Measurements from ENCODE around the gene CCL5.
"Not testable (repeated sequence)": the region's sequence is repeated elsewhere in the genome, so short reads cannot be mapped to it uniquely, and the experiment has no call there.

CCL5 gene

DNA sequence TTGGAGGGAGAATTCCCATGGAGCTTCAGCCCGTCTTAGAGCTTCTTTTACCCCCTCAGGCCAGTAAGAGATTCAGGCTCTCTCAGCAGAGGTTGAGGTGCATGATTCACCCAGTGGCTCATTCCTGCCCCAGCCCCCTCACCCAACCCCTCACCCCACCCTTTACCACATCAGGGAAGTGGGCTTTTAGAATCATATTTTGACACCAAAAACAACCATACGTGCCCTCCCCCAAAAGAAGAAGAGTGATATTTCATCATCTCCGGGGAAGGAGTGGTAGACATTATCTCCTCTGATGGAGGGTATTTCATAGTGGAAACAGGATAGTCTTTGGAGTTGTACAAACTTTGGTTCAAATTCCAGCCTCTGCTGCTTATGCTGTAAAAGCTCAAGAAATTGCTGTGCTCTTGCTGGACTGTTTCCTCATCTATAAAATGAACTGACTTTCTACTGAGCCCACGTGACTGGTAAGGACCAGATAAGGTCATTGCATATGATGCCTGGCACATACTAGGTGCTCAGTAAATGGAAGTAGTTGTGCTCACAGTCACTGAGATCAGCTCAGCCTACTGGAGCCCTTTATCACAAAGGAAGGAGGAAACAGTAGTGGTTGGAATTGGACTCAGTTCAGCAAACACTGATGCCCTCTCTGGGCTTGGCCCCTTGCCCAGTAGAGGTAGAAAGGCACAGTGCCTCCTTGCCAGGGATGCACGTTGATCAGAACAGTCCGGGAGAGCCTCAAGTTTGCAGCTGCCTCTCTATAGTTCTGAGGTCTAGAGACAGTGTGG, 18.3 kb upstream of the CCL5 start:
- no peak for DNase-seq (ENCODE audit: low spot score)

DNA sequence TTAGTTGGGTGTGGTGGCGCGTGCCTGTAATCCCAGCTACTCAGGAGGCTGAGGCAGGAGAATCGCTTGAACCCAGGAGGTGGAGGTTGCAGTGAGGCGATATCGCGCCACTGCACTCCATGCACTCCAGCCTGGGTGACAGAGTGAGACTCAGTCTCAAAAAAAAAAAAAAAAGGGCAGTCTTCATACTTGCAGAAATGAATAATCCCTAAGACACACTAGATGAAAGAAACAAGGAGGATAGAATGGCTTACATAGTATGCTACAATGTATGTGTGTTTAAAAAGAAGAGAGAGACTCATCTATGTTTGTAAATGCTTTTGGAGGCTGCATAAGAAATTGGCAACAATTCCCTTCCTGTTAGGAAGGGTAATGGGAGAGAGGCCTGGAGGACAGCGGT, 17.6 kb upstream of the CCL5 start:
- DNase-seq (ENCODE audit: low spot score): not testable (repeated sequence)

DNA sequence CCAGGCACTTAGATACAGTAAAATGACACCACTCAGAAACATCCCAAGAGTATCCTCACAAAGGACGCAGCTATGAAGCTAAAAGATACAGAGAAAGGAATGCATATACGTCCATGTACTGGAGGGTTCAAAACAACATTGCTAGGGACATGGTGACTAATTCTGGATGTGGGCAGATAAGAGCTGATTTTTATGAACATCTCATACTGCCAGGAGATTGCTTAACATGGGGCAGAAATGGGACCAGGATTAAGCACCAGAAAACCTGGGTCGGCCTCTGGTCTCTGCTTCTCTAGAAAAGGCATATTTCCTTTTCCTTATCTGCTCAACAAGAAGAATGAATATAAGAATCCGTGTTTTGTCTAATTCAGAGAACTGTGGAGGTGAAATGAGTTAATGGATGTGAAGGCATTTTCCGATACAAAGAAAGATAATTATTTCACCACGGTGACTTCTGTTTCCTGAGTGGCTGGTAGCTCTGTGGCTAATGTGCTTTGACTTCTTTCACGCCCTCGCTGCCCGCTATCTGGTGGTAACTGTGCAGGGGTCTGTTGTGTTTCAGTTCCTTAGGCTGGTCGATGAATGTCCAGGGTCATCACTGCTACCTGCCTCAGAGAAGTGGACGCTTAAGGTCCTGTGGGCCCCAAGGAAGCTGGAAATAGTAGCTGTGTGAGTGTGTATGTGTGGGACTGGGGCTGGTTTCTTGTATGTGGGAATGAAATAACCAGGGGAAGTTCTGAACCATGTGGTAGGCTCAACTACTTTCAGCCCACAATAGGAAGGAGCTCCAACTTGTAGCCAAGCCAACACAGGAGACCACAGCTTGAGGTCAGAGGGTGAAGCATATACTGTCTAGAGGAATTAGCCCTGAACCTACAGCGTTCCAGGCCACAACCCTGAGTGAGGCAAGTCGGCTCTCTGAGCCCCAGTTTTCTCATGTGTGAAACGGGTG, 15.8 kb upstream of the CCL5 start:
- DNase-seq (ENCODE audit: low spot score): no peak

DNA sequence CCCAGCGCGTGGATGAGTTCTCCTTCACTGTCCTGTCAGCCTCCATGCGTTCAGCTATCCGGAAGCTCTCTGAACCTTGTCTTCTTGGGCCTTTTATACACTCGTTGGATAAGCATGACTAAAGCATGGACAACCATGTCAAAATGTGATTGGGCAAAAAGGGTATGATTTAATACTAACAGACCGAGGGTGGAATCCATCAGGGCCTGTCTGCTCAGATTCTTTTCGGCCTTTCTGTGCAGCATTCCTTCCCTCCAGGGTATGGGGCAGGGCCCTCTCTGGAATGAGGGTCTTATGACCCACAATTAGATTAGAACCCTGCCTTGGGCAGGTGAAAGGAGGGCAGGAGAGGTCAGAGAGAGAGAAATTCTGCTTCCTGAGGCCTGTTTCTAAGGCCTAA, 14.0 kb upstream of the CCL5 start:
- DNase-seq (ENCODE audit: low spot score): no peak

DNA sequence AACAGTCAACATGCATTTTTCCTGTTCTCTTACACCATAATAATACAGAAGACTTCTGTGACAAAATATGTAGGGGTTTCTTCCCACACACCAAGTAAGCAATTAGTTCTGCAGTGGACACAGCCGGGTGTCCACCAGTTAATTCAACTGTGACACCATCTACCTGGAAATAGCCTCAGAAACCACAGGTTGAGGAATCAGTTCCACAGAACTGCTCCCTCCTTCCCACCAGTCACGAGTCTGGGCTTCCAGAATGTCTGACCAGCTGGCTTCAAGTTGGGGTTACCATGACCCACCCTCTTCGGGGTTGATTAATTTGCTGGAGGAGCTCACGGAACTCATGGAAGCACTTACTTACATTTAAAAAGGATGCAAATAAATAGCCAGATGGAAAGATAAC, 13.6 kb upstream of the CCL5 start:
- no peak for DNase-seq (ENCODE audit: low spot score)

DNA sequence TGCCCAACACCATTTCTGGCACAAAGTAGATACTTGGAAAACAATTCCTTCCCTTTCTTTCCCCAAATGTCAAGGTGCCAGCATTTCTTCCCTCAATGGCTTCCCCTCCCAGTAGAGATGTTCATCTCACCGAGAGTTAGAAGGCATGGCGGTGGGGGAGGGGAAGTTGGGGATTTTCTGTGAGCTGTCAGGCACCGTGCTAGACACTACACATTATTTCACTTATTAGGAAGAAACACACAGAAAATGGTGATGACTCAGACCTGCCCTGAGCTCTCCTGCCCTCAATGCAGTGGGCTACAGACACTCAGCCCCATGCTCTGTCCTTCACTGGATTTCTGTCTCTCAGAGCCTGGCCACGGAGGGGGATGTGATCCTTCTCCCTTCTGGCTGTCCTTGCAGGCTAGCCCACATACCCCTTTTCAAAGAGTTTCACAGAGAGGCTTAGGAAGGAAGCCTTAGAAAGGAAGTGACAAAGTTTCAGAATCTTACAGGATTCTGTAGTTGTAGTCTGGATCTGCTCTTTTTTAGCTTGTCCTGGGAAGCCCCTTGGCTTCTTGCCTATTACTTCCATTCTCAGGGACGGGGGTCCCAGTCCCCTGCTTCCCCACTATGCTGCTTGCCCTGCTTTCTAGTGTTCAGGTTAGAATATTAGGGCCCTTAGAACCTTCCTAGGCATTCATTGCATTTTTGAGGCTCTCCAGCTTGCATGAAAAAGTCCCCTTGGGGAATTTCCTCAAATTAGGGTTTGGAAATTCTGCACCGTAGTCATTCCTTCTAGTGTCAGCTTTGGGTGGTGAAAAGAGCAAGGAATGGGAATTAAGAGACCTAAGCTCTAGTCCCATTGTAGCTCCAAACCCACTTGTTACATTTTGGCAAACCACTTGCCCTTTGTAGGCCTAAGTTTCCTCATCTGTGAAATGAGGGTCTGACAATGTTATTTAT, 12.2 kb upstream of the CCL5 start:
- no peak for DNase-seq (ENCODE audit: low spot score)

DNA sequence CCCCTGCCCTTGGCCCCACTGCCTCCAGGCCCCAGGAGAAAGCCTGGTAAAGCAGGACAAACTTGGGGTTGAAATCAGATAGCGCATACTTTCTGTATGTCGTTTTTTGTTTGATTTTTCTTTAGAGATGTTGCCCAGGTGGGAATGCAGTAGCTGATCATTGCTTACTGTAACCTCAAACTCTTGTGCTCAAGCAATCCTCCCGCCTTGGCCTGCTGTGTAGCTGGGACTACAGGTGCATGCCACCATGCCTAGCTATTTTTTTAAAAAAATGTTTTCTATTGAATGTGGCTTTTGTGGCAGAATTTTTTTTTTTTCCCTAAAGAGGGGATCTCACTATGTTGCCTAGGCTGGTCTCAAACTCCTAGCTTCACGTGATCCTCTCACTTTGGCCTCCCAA, 11.1 kb upstream of the CCL5 start:
- DNase-seq (ENCODE audit: low spot score): no peak

DNA sequence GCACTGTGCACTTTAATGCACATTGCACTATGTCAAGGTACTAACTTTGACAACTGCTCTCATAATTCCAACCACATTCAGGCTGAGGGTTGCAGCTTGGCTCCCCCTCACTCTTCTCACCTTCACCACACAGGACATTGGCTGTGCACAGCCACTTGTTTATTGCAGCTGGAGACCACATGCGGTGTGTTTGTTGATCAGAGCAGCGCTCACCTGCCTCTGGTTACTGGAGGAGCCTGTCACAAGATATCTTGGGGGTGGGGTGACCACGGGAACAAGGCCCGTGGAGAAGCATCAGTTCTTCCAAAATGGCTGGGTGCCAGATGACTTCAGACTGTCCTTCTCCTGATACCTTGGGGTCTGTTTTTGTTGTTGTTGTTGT, 10.6 kb upstream of the CCL5 start:
- no peak for DNase-seq (ENCODE audit: low spot score)

DNA sequence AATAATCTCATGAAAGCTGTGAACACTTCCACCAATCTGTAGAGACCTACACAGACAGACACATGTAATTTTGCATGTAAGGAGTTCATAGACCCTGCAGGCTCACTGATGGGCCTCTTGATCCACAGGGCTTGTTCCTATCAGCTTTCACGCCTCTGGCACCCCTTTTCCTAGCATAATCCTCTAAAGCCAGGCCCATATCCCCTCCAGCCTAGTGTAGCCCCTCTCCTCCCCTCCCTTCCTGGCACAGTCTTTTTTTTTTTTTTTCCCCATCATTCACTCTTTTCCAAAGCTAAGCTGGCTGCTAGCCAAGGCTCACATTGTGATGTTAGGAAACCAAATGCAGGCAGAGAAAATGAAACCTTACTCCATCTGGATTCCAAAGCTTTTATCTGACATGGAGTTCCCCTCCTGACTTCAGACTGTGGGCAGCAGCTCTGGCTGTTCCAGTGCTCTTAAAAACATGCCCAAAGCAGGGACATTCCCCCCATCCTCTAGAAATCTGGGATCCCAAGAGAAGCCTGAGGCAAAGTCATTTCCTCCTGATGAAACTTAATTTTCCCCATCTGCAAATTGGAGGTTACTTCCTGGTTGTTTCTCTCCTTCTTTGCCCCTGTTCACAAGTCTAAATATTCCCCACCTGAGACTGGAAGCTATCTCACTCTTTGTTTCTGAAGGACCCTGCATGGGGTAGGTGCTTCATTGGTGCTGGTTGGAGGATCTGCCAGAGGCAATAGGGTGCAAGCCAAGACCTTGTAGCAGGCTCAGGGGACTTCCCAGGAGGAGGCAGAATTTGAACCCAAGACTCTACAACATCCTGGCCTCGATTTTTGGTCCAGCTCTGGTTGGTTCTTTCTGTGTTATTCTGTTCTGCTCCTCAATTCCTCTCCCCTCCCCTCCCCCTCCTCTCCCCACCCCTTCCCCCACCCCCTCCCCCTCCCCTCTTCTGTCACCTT, 9.9 kb upstream of the CCL5 start:
- DNase-seq (ENCODE audit: low spot score): no peak

DNA sequence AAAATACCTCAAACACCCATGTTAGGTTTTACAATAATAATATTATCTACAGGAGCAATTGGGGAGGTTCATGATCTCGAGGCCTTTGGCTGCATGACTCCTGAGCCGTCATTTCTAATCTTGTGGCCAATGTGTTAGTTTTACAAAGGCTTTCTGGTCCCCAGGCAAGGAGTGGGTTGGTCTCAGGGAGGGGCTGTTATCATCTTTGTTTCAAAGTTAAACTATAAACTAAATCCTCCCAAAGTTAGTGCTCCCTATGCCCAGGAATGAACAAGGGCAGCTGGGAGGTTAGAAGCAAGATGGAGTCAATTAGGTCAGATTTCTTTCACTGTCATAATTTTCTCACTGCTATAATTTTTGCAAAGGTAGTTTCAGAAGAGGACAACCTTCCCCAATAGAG, 9.1 kb upstream of the CCL5 start:
- no peak for DNase-seq (ENCODE audit: low spot score)

DNA sequence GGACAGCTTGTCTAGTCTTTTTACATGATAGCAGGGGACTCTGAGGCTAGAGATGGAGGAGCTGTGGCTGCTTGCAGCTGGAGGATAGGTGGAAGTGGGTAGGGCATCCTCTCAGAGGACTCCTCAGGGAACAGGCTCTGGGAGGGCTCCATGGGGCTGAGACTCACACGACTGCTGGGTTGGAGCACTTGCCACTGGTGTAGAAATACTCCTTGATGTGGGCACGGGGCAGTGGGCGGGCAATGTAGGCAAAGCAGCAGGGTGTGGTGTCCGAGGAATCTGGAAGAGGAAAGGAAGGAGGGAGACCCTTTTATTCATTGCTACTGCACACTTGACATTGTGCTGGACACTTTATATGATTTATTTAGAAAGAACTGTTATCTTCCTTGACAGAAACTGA, 1.8 kb downstream of the CCL5 start:
- no peak for DNase-seq (ENCODE audit: low spot score)

DNA sequence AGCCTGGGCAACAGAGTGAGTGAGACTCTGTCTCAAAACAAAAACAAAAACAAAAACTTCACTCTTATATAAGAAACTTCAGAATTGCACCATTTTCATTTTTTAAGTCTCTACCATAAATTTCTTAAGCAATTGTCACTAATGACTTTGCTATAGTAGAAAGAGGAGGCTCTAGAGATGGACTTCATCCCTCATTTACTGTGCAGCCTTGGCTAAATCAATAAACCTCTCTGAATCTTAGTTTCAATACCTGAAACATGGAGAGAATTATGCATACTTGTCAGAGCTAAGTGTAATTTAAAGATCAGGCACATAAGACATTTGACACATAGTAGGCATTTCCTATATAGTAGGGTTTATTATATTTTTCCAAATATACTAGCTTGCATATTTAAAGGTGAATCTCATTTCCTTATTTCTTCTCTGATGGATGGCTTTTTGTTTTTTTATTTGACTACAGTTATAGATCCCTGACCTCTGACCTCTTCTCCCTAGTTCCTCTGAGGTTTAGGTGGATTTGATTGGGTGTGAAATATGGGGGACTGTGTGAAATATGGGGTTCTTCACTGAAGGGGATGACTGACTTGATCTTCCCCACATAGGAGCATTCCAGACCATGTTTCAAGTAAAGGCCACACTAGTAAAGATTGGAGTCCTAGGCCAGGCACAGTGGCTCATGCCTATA, 2.7 kb downstream of the CCL5 start:
- DNase-seq (ENCODE audit: low spot score): no peak

DNA sequence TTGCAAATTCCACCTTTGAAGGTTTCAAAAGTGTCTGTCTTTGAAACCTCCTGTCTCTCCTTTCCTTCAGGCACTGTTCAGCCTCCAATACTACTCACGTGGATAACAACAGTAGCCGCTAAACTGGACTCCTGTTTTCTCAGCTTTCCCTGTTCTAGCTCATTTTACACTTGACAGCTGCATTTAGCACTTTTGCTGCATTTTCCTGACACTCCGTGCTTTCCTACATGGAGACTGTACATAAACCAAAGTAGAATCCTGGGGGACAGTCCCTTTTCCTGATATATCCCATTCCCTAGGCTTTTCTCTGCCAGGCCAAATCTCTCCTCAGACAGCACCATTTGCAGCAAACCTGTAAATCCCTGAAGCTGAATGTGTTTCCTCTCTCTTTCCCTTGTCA, 3.6 kb downstream of the CCL5 start:
- no peak for DNase-seq (ENCODE audit: low spot score)

DNA sequence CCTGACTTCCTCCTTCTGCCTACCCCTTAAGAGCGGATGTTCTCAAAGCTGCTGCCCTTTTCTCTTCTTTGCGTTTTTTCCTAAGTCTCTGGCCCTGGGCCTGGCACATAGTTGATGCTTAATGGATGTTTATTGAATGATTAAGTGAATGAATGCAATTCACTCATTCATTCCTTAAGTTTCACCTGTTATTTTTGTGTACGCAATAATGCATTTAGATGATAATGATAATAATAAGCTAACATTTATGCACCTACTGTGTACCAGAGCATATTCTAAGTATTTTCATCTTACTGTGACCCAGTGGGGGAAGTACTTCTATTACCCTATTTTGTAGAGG, 4.4 kb downstream of the CCL5 start:
- no peak for DNase-seq (ENCODE audit: low spot score)

DNA sequence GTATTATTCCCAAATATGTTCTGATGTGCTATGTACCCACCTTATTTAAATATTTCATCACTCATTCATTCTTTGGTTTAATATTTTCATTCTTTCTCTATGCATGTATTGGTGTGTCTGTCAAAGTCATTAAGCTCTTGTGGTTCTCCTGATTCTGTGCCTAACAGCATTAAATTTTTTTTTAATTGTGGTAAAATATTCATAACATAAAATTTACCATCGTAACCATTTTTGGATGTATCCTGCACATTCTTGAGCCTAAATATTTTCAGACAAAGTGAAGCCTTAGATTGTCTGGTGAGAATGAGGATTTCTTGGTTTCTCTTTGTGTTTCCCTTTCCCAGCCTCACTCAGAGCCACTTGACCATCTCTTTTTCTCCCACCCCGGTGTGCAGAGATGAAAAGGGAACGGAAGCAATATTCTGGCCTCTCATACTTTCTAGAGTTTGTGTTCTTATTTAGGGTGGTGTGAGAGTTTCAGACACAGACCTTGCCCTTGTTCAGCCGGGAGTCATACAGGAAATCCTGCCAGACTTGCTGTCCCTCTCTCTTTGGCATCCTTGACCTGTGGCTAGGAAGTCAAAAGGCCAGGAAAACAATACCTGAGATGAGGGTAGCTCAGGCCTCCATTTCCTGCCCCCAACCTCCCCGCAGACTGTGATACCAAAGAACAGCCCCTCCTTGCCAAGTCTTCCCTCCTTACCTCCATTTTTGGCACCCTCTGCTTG, 4.9 kb downstream of the CCL5 start:
- DNase-seq (ENCODE audit: low spot score): no peak

DNA sequence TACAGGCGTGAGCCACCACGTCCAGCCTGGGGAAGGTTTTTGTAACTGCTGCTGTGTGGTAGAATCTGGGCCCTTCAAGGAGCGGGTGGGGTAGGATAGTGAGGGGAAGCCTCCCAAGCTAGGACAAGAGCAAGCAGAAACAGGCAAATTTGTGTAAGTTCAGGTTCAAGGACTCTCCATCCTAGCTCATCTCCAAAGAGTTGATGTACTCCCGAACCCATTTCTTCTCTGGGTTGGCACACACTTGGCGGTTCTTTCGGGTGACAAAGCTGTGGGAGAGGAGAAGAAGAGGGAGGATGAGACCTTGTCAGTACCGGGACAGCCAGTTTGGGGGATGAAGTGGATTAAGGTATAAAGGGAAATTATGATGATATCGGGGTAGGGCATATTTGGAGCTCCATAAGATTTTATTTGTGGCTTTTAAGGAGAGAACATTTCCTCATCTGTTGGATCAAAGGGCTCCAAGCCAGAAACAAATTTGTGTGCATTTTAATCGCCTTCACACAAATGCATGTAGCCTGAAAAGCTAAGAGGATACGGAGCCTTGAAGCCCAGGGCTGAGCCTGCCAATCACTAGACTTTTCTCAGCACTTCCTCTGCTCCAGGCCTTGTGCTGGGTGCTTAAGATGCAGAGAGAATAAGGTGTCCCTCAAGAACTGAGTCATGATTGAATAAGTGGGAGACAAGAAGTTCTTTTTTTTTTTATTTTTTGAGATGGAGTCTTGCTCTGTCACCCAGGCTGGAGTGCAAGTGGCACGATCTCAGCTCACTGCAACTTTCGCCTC, 7.8 kb downstream of the CCL5 start:
- DNase-seq (ENCODE audit: low spot score): no peak

DNA sequence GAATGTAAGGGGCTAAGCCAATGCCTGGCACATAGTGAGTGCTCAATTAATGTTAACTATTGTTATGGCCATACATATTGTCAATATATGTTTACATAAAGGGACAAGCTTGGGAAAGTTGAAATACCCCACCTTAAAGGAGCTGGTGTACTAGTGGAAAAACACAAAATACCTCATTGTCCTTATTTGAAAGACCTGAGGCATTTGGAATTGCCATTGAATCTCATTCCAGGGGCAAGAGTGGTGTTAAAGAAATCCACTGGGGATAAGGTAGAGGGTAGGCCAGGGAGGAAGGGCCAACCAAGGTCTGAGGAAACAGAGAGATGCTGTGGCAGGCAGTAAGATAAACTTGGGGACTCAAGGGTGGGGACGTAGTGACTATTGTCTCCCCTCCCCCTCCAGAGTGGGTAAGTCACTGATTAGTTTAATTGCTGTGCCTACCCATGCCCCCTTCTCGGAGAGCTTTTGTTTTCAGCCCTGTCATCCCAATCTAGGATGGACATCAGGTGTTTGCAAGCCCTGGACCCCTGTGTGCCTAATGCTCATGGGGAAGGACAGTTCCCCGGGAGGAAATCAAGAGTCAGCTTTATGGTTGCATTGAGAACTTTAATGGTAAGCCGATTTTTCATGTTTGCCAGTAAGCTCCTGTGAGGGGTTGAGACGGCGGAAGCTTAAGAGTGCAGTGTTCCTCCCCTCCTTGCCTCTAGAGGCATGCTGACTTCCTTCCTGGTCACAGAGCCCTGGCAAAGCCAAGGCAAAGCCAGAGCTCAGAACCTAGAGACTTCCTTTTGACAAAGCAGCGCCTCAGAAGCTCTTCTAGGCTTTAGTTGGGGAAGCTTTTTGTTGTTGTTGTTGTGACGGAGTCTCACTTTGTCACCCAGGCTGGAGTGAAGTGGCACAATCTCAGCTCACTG, 9.0 kb downstream of the CCL5 start:
- DNase-seq (ENCODE audit: low spot score): no peak

DNA sequence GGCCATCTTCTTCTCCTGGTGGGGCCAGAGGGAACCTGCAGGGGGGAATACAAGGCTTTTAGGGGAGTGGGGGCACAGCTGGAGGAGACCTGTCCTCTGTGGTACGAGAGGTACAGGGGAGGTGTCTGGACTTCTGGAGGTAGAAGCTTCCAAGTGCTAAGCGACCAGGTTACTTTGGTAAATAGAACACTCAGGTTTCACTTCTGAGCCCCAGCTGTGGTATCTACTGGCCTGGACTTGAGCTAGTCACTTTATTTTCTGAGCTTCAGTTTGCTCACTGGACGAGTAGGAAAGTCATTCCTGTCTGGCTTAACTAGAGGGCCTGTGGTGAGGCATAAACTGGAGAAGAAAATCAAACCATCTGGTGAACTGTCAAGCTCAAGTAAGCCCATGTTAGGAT, 11.4 kb downstream of the CCL5 start, which contains the start of gene HEATR9:
Gene HEATR9, minus strand, starts transcription at position 155 of the 400 bp plus-strand sequence. Its CDS starts 149 bp downstream, at position 6.
- no peak for DNase-seq (ENCODE audit: low spot score)
